ENCODE data around the gene RSRC2. TPM values are rescaled to one million over a fixed set of nuclear protein-coding genes. Genes with fewer than 3 reads are reported as not detected.
"Not testable (repeated sequence)": the region's sequence is repeated elsewhere in the genome, so short reads cannot be mapped to it uniquely, and the experiment has no call there.

Gene RSRC2
- total RNA-seq = 10 to 100 TPM; 44.2 to 97.9 (median 50.7) TPM

- peak in 1 of 2 donors; percentile 96 for TF ChIP-seq POLR2A (IDR thresholded peaks at IDR 0.05)
- TF ChIP-seq CTCF (IDR thresholded peaks at IDR 0.05) = no peak
- 0% methylated on average over 51 of the region's 51 CpGs for WGBS, 2 donors
- intact Hi-C loops (cut with DNase I; ENCODE audit: low total_unique reads) = loop anchor here (5.0 kb wide), 1 partner anchor 225 kb away; the partner anchor contains the start of gene DENR
- H3K4me3 ChIP-seq (ENCODE audit: low read depth, poor library complexity, severe bottlenecking) = peak within 1 kb of the TSS; percentile 68
- DNase-seq (ENCODE audit: low spot score in 2 of 2) = peak; percentile 100
Measured at GRCh38 chr12:122526683-122527477, at the start of gene RSRC2, which contains the start of gene KNTC1. Gene RSRC2, minus strand, starts transcription at chr12:122526936. Its CDS starts 83 bp downstream, at chr12:122526853. Gene KNTC1, plus strand, starts transcription at chr12:122527249. Its CDS starts 2,815 bp downstream, at chr12:122530064.

- intact Hi-C loops (cut with DNase I; ENCODE audit: low total_unique reads) = no loop called here
- H3K4me3 ChIP-seq (ENCODE audit: low read depth, poor library complexity, severe bottlenecking) = no peak overlapping the region
- WGBS, 2 donors = 94 to 96% methylated on average over 6 of the region's 6 CpGs
- TF ChIP-seq POLR2A (IDR thresholded peaks at IDR 0.05) (no peak), CTCF (IDR thresholded peaks at IDR 0.05) (no peak)
- no peak for DNase-seq (ENCODE audit: low spot score in 2 of 2)
Measured at GRCh38 chr12:122571821-122572220, 45.1 kb upstream of the RSRC2 start.

GRCh38 chr12:122570006-122570405 lies 43.3 kb upstream of the RSRC2 start:
- intact Hi-C loops (cut with DNase I; ENCODE audit: low total_unique reads); H3K4me3 ChIP-seq (ENCODE audit: low read depth, poor library complexity, severe bottlenecking); DNase-seq (ENCODE audit: low spot score in 2 of 2): not testable (repeated sequence)
- WGBS, 2 donors = 86 to 93% methylated on average over 3 of the region's 3 CpGs

GRCh38 chr12:122569288-122569687 lies 42.6 kb upstream of the RSRC2 start:
- 95 to 98% methylated on average over 5 of the region's 5 CpGs for WGBS, 2 donors
- no peak overlapping the region for H3K4me3 ChIP-seq (ENCODE audit: low read depth, poor library complexity, severe bottlenecking)
- TF ChIP-seq POLR2A (IDR thresholded peaks at IDR 0.05) (no peak), CTCF (IDR thresholded peaks at IDR 0.05) (no peak)
- intact Hi-C loops (cut with DNase I; ENCODE audit: low total_unique reads) = no loop called here
- DNase-seq (ENCODE audit: low spot score in 2 of 2) = no peak

GRCh38 chr12:122566816-122567215 lies 40.1 kb upstream of the RSRC2 start:
- WGBS, 2 donors = 94 to 96% methylated on average over 5 of the region's 5 CpGs
- not testable (repeated sequence) for H3K4me3 ChIP-seq (ENCODE audit: low read depth, poor library complexity, severe bottlenecking)

GRCh38 chr12:122563361-122563760 lies 36.6 kb upstream of the RSRC2 start:
- H3K4me3 ChIP-seq (ENCODE audit: low read depth, poor library complexity, severe bottlenecking) = no peak overlapping the region
- WGBS, 2 donors = 97 to 98% methylated on average over 4 of the region's 4 CpGs
- DNase-seq (ENCODE audit: low spot score in 2 of 2) = no peak
- TF ChIP-seq POLR2A (IDR thresholded peaks at IDR 0.05) = no peak
- TF ChIP-seq CTCF (IDR thresholded peaks at IDR 0.05) = no peak
- intact Hi-C loops (cut with DNase I; ENCODE audit: low total_unique reads) = no loop called here

More at GRCh38 chr12:122566816-122567215, 40.1 kb upstream of the RSRC2 start:
- intact Hi-C loops (cut with DNase I; ENCODE audit: low total_unique reads); DNase-seq (ENCODE audit: low spot score in 2 of 2): not testable (repeated sequence)
